BE2C (cell line): ENCODE data around the gene PRSS22.
A peak's percentile ranks its signal among the peaks of the same experiment; 100 is the strongest.

Experiments used
- DNase-seq: peaks from one replicate; pipeline ENCODE4 v3.0.0-alpha.2; 2020
- H3K27me3 ChIP-seq: fragments of 250-450 bp; sonication (Bioruptor Pico); 2 replicates; pipeline ENCODE4 v1.5.1; 2020; ENCODE audit warnings: mild to moderate bottlenecking
- H3K36me3 ChIP-seq: fragments of 250-450 bp; sonication (Bioruptor Pico); 2 replicates; pipeline ENCODE4 v1.5.1; 2020; ENCODE audit warnings: mild to moderate bottlenecking
- H3K4me1 ChIP-seq: fragments of 250-450 bp; sonication (Bioruptor Pico); 2 replicates; pipeline ENCODE4 v1.5.1; 2020
- H3K4me3 ChIP-seq: 2 replicates; pipeline ENCODE4 v1.5.1; 2011; ENCODE audit warnings: low read depth, low read length
- H3K9me3 ChIP-seq: fragments of 250-450 bp; sonication (Bioruptor Pico); 2 replicates; pipeline ENCODE4 v1.5.1; 2020
- TF ChIP-seq, protein P1 (sequence below): IDR thresholded peaks from 2 replicates; pipeline ENCODE4 v1.5.1; 2012; ENCODE audit warnings: mild to moderate bottlenecking, low read depth, low read length

PRSS22 gene

DNA sequence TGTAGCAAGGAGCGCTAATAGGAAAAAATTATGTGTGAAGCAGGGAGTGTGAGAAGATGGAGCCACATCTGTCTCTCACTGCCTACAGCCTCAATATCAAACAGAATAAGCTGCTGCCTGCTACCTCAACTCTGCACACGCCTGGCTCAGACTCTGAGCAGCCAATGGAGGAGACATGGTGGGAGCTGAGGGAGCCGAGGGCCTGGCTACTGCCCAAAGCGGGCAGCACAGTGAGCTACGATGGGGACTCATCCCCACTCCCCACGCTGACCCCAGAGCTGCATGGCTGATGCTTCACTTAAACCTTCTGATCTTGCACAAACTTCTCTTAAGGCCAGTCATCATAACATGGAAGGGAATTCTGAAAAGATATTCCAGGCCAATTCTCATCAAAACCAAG lies 14.0 kb upstream of the PRSS22 start:
- DNase-seq: no peak
- Histone ChIP-seq H3K4me3 (no peak overlapping the region), H3K27me3 (peaks cover 12% of the 10 kb centered on the region; the same call in 1 of the 2 replicates), H3K9me3 (no peaks in the 10 kb centered on the region), H3K36me3 (no peaks in the 10 kb centered on the region), H3K4me1 (no peaks in the 10 kb centered on the region)
- TF ChIP-seq, protein P1, sequence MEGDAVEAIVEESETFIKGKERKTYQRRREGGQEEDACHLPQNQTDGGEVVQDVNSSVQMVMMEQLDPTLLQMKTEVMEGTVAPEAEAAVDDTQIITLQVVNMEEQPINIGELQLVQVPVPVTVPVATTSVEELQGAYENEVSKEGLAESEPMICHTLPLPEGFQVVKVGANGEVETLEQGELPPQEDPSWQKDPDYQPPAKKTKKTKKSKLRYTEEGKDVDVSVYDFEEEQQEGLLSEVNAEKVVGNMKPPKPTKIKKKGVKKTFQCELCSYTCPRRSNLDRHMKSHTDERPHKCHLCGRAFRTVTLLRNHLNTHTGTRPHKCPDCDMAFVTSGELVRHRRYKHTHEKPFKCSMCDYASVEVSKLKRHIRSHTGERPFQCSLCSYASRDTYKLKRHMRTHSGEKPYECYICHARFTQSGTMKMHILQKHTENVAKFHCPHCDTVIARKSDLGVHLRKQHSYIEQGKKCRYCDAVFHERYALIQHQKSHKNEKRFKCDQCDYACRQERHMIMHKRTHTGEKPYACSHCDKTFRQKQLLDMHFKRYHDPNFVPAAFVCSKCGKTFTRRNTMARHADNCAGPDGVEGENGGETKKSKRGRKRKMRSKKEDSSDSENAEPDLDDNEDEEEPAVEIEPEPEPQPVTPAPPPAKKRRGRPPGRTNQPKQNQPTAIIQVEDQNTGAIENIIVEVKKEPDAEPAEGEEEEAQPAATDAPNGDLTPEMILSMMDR: no peak

DNA sequence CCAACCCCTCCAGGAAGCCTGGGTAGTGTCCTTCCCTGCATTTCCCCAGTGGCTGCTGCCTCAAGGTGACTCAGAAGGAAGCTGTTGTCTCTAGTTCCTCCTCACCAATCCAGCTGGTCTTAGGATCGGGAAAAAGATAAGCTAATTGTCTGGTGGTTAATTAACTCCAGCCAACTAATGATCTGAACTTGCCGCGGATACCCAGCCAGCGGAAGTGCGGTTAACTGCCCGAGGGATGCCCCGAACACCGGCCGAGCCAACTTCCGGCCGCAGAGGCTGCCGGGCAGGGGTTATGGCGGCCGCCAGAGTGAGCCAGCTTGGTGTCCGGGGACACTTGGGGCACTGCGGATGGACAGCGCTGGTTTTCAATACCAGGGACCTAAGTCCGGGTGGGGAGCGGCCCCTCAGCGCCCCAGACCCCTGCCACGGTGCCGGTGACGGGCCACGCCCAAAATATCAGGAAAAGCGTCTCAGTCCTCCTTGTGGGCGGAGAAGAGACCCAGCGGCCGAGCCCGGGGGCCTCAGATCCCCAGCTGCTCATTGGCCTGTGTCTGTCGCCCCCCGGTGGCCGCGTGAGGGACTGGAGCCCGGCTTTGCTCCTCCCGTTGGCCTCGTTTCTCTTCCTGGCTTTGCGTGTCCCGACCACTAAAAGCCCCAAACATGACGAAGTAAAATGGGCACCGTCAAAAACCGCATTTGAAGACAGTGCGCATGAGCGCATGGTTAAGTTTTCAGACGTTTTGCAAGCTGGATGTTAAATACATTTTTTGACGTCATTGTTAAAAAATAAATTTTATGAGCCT lies 10.2 kb upstream of the PRSS22 start:
- Histone ChIP-seq H3K27me3 (peaks cover 16% of the 10 kb centered on the region), H3K36me3 (no peaks in the 10 kb centered on the region), H3K4me1 (no peaks in the 10 kb centered on the region), H3K9me3 (no peaks in the 10 kb centered on the region), H3K4me3 (peak overlapping the region; percentile 77)
- TF ChIP-seq, protein P1: peak; percentile 92
- DNase-seq: peak; percentile 96

DNA sequence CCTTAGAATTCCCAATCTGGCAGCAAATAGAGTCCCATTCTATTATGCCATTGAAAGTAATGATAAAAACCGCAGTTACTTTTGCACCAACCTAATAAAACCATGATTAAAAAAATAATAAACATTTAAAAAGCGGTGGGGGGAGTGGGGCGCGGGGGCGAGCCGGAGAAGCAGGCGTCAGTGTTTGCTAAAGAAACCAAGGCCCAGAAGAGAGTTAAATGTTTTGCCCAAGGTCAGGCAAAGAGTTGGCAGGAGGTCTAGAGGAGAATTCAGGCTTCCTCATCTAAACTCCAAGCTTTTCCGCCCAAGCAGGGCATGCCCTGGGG lies 9.7 kb upstream of the PRSS22 start:
- no peak for DNase-seq
- Histone ChIP-seq H3K36me3 (no peaks in the 10 kb centered on the region), H3K4me3 (peak overlapping the region; percentile 77), H3K27me3 (peaks cover 16% of the 10 kb centered on the region), H3K4me1 (no peaks in the 10 kb centered on the region), H3K9me3 (no peaks in the 10 kb centered on the region)
- TF ChIP-seq, protein P1: no peak

DNA sequence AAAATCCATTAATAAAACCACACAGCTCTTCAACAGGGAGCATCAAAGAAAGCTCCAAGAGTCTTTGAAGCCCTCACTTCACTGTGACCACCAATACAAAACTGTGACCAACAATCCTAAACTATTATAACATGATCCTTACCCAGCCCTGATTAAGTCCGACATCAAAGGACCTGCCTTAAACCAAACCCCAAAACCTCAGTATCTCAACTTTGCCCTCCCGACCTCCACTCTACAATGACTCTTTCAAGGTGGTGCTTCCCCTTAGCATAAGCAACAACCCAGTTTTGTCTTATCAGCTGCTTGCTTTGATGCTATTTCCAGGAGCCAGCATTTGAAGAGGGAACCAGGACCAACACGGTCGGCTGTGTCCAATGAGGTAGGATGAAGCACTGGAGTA lies 8.5 kb upstream of the PRSS22 start:
- Histone ChIP-seq H3K36me3 (no peaks in the 10 kb centered on the region), H3K9me3 (no peaks in the 10 kb centered on the region), H3K27me3 (peaks cover 14% of the 10 kb centered on the region), H3K4me3 (no peak overlapping the region), H3K4me1 (no peaks in the 10 kb centered on the region)
- no peak for DNase-seq
- TF ChIP-seq, protein P1: no peak

DNA sequence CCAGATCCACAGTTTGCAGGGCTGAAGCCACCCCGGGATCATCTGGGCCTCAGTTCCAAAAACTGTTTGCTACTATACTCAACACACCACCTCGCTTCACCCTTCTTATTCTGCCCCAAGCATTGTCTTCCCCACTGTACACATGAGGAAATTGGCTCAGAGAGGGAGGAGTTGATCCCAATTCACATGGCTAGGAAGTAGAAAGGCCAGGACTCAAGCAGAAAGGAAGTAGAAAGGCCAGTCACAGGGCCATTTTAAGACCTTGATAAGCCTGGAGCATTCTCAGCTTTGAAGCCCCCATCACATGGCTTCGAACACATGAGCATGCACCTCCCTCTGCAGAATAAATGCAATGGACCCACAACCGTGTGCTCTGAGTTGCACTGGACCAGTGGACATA lies 7.7 kb upstream of the PRSS22 start:
- H3K36me3 ChIP-seq: no peaks in the 10 kb centered on the region
- H3K9me3 ChIP-seq: no peaks in the 10 kb centered on the region
- DNase-seq: no peak
- no peak overlapping the region for H3K4me3 ChIP-seq
- H3K4me1 ChIP-seq: no peaks in the 10 kb centered on the region
- TF ChIP-seq, protein P1: no peak
- peaks cover 18% of the 10 kb centered on the region for H3K27me3 ChIP-seq

DNA sequence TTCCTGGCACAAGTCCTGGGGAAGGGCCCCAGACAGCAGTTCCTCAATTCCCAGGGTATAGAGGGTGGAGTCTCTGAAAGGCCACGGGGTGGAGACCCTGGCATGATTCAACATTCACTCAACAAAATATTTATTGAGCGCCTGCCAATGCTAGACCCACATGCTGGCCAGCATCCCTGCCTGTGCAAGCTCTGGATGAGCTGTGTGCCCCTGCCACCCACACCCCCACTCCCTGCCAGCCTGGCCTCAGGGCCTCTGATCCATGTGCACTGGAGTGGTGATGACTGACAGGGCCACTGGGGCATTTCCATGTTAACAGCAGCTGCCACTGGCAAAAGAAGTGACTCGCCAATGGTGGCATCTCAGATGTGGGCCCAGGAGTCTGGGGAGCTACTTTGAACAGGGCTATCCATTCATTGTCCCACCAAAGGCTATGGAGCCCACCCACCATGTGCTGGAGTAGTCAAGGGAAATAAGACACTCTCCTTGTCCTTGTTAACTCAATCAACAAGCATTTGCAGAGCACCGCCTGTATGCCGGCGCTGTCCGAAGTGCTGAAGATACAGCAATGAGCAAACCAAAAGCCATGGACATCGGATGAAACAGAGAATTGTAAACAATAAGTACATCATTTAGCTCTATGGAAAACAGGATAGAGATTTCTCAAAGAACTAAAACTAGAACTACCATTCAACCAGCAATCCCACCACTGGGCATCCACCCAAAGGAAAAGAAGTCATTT lies 3.0 kb upstream of the PRSS22 start:
- Histone ChIP-seq H3K36me3 (no peaks in the 10 kb centered on the region), H3K4me3 (no peak overlapping the region), H3K27me3 (peaks cover 55% of the 10 kb centered on the region), H3K9me3 (no peaks in the 10 kb centered on the region), H3K4me1 (no peaks in the 10 kb centered on the region)
- TF ChIP-seq, protein P1: no peak
- no peak for DNase-seq
